Heart right ventricle (tissue), 16 donors: ENCODE results near the gene ZNF79. TPM values are rescaled to one million over a fixed set of nuclear protein-coding genes. Genes with fewer than 3 reads are reported as not detected.

Source experiments
- ATAC-seq, 8 donors: fragments of 200-7000 bp; cut with Tn5 transposase; one replicate each; pipeline ENCODE4 v1.9.1; 2020; ENCODE audit warnings: mild to moderate bottlenecking in 8 of 8, moderate library complexity in 8 of 8, moderate number of reproducible peaks in 1 of 8
- DNase-seq, 2 donors: peaks; one replicate each; pipeline ENCODE4 v3.0.0-alpha.2; 2020
- H3K27ac ChIP-seq, 10 donors: fragments of 200-600 bp; sonication (generic) in 2 of 10; one replicate each; pipeline versions ENCODE4 v1.5.0 to v1.8.0; 2020 to 2022; ENCODE audit warnings: mild to moderate bottlenecking in 3 of 10
- H3K27me3 ChIP-seq, 7 donors: fragments of 200-600 bp; one replicate each; pipeline ENCODE4 v1.8.0; 2021 to 2022; ENCODE audit warnings: mild to moderate bottlenecking in 2 of 7
- H3K36me3 ChIP-seq, 9 donors: fragments of 200-600 bp; sonication (generic) in 1 of 9; one replicate each; pipeline versions ENCODE4 v1.5.0 to v1.8.0; 2020 to 2022; ENCODE audit warnings: mild to moderate bottlenecking in 2 of 9
- H3K4me1 ChIP-seq, 9 donors: fragments of 200-600 bp; sonication (generic) in 1 of 9; one replicate each; pipeline versions ENCODE4 v1.5.0 to v1.8.0; 2020 to 2022; ENCODE audit warnings: mild to moderate bottlenecking in 4 of 9
- H3K4me3 ChIP-seq, 10 donors: fragments of 200-600 bp; sonication (generic) in 2 of 10; one replicate each; pipeline versions ENCODE4 v1.5.0 to v1.8.0; 2020 to 2022; ENCODE audit warnings: mild to moderate bottlenecking in 7 of 10, moderate library complexity in 2 of 10
- H3K9me3 ChIP-seq, 11 donors: fragments of 200-600 bp in 10 of 11; sonication (generic) in 2 of 11; one replicate each; pipeline versions ENCODE4 v1.5.0 to v1.8.0; 2013 to 2022; ENCODE audit warnings: mild to moderate bottlenecking in 2 of 11, control low read depth in 1 of 11, moderate library complexity in 1 of 11
- CTCF ChIP-seq, 9 donors: fragments of 200-600 bp; sonication (generic) in 2 of 9; IDR thresholded peaks; one replicate each; pipeline versions ENCODE4 v1.5.0 to v1.8.0; 2021 to 2022; ENCODE audit warnings: antibody characterized with exemption in 9 of 9, mild to moderate bottlenecking in 5 of 9, moderate library complexity in 1 of 9
- WGBS, 2 donors: extraction: QIAGEN DNeasy Blood & Tissue Kit; methylation state at CpG; one replicate each; pipeline ENCODE4 v1.1.7; 2013; ENCODE audit warnings: inconsistent platforms in 1 of 2; 5-methylcytosine and 5-hydroxymethylcytosine counted together
- intact Hi-C, 10 donors: fragments of 100-400 bp; cut with DNase I; formaldehyde crosslinking; loops; one replicate each; pipeline versions ENCODE4 v1.11.1 to v1.14.2; 2022
- polyA plus RNA-seq, 2 donors: library from polyadenylated mRNA; stranded (reverse); fragments of 200-250 nt; gene quantifications; one replicate each; pipeline ENCODE4 v1.2.3, GENCODE V29; 2013
- total RNA-seq, 10 donors: library from RNA; stranded (reverse); fragmentation: NEBNext Ultra II Directional in 3 of 10; extraction: Animal tissue kit (Norgen Biotek cat#: 25700) in 3 of 10; gene quantifications; one replicate each; pipeline versions ENCODE4 v1.2.1 to v1.2.4, GENCODE V29; 2021 to 2023
- donor health status: Arrhythmogenic right ventricular cardiomyopathy.
- donor health status: ischemic (EF 13 %, LVEDD 7.1; RV severe dilation, severe dysfunction).
- donor health status: healthy with polysubstance abuse.
- donor health status: DM: no; HTN: yes; CAD: no.
- donor health status: DM: no; HTN: no; CAD: no.
- donor health status: ischemic (EF 25% LVEDD 6.9; RV normal size, moderate dysfunction).
- donor health status: ischemic (EF 25% LVEDD 5.7; RV mildly dilated, moderate dysfunction).
- donor health status: healthy.
- donor health status: DM: yes; HTN: yes; CAD: no.
- donor health status: Ischemic cardiomyopathy.
- donor health status: ischemic (EF 35%, LVEDD 5.7; RV mildly dilated, moderate dysfunction).
- donor health status: nonischemic (EF 11% LVEDD 7.7; RV severe dilation, severe dysfunction).
- donor health status: DM: yes; HTN: yes; CAD: no.
- donor health status: PGD.
- donor health status: ischemic (EF 29% LVEDD 5.4; RV normal size, mild dysfunction).
- donor health status: nonischemic (EF 23%, LVEDD 6.1; RV moderate dilation, normal function).

Gene ZNF79
- total and polyA plus RNA-seq, 12 donors: 2.1 to 8.3 (median 5.8) TPM

- ATAC-seq (no peak), DNase-seq (no peak)
- Histone ChIP-seq H3K27ac (no peak overlapping the region), H3K36me3 (peaks cover 0 to 83% (median 66%) of the 10 kb centered on the region in 9 donors), H3K4me1 (peaks cover 3 to 29% (median 24%) of the 10 kb centered on the region in 9 donors), H3K9me3 (peaks cover 0 to 3% (median 0%) of the 10 kb centered on the region in 11 donors), H3K4me3 (no peak overlapping the region), H3K27me3 (no peaks in the 10 kb centered on the region)
- intact Hi-C loops: no loop called here
- TF ChIP-seq CTCF (IDR thresholded peaks at IDR 0.05): no peak
- 87 to 88% methylated on average over 7 of the region's 7 CpGs for WGBS, 2 donors
Observed at GRCh38 chr9:127446713-127447415, 22.7 kb downstream of the ZNF79 start.

GRCh38 chr9:127447416-127448111 lies 23.4 kb downstream of the ZNF79 start:
- H3K4me1 ChIP-seq: peaks cover 3 to 36% (median 31%) of the 10 kb centered on the region in 9 donors
- WGBS, 2 donors: 78% methylated on average over 7 of the region's 7 CpGs
- peaks cover 0 to 76% (median 59%) of the 10 kb centered on the region in 9 donors for H3K36me3 ChIP-seq
- ATAC-seq (no peak), DNase-seq (no peak)
- no peak overlapping the region for H3K27ac ChIP-seq
- H3K4me3 ChIP-seq: no peak overlapping the region
- no peaks in the 10 kb centered on the region for H3K27me3 ChIP-seq
- no peak for TF ChIP-seq CTCF (IDR thresholded peaks at IDR 0.05)
- H3K9me3 ChIP-seq: peaks cover 0 to 3% (median 0%) of the 10 kb centered on the region in 11 donors
- intact Hi-C loops: no loop called here

- 91 to 93% methylated on average over 8 of the region's 8 CpGs for WGBS, 2 donors
- no peak for ATAC-seq
- peaks cover 0 to 69% (median 52%) of the 10 kb centered on the region in 9 donors for H3K36me3 ChIP-seq
Observed at GRCh38 chr9:127448112-127448805, 24.1 kb downstream of the ZNF79 start.

More at GRCh38 chr9:127448112-127448805, 24.1 kb downstream of the ZNF79 start:
- no peak for DNase-seq
- Histone ChIP-seq H3K4me1 (peaks cover 3 to 43% (median 38%) of the 10 kb centered on the region in 9 donors), H3K27ac (peak overlapping the region in 1 of 10 donors; percentile 96), H3K9me3 (peaks cover 0 to 3% (median 0%) of the 10 kb centered on the region in 11 donors), H3K27me3 (no peaks in the 10 kb centered on the region), H3K4me3 (peak overlapping the region in 1 of 10 donors; percentile 98)
- intact Hi-C loops: no loop called here
- TF ChIP-seq CTCF (IDR thresholded peaks at IDR 0.05): no peak
